NCI-H345 (cell line): Measurements from ENCODE around the gene GSTT4.
"Not testable (repeated sequence)": the region's sequence is repeated elsewhere in the genome, so short reads cannot be mapped to it uniquely, and the experiment has no call there.

Experiments
- DNase-seq: peaks from one replicate; lab custom pipeline; 2025; lab: John Stamatoyannopoulos, UW

Gene GSTT4

DNA sequence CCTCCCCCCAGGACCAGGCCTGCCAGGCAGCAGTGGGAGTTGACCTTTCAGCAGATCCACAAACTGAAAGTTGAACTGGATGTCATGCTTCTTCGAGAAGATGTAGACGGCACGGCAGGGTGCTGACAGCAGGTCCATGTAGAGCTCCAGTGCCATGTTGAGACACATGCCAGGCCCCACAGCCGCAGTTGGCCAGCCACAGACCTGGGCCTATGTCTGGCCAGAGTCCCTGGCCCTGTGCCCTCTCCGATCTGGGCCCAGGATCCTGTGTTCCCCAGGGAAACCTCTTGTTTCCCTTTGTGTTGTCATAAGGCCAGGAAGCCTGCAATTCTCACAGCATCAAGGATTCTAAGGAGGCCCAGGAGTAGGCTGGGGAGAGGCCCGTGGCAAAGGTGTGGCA lies at the start of gene GSTT4:
TSS of gene GSTT4 (minus strand) at position 253 of the 400 bp plus-strand sequence. CDS start at position 156, 97 bp downstream.
- DNase-seq, result no peak

DNA sequence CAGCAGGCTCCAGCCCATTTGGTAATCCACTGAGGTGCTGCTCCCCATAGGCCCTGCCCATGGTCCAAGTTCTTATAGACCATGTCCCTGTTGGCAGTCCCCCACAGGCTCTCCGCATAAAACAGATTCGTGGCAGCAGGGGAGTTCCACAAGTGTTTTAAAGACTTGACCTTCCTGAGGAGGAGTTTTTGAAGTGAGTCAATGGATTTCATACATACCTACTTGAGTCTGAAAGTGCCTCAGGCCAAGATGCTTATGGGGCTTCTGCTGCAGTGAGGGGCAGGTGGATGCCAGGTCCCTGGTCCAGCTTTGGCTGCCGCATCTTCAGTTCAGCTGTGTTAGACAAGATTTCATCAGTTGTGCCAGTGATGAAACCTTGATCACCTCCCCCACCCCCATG lies 49.1 kb upstream of the GSTT4 start:
- no peak for DNase-seq

DNA sequence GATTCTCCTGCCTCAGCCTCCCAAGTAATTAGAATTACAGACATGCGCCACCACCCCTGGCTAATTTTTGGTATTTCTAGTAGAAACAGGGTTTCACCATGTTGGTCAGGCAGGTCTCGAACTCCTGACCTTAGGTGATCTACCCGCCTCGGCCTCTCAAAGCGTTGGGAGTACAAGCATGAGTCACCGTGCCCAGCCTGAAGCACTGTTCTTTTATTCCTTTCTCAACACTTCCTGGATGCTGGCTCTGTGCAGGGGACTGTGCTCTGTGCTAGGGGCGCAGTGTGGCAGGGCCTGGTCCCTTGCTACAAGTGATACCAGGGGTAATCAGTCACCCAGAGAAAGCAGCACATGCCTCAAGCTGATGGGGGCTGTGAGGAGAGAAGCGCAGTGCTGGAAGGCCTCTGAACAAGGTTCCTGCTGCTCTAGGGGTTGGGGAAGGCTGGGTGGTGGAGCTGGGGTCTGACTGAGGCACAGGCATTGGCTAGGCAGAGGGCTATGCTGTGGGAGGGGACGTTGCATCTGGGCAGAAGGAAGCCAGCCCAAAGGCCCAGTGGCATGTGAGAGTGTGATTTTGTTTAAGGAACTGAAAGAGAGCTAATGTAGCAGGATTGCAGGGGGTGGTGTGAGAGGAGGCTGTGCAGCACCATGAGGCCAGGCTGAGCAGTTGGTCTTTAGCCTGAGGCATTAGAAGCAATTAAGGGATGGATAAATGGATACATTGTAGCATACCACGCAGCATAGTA lies 48.4 kb upstream of the GSTT4 start:
- no peak for DNase-seq

DNA sequence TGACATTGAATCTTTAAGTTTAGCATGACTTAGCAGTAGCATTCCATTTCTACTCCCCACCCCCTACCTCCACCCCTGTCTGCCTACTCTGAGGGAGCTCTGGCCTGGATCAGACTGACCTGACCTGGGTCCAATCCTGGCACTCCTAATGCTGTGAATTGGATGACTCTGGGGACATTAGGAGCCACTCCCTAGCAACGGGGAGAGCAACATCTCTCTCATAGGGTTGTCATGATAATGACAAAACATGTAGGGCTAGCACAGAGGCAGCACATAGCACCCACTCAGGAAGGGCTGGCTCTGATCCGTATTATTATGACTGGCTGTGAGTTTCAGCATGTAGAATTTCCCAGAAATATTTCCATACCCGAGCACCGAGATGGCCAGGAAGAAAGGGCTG lies 46.3 kb upstream of the GSTT4 start:
- DNase-seq, result no peak

DNA sequence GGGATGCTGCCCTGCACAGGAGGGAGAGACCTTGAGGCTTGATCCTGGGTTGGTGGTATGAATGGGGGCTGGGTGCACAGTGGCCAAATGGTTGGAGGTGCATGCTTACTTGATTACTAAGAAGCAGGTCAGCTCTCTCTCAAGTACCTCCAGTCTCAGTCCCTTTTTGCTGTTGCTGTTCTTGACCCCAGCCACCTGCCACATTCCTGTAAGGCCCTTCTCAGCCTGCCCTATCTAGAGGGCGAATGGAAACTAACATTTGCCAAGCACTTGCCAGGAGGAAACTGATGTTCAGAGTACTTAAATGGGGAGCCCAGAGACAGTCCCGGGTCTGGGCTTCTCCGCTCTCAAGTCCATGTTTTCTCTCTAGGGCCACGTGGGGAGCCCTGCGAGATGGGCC lies 45.8 kb upstream of the GSTT4 start:
- DNase-seq, result no peak

DNA sequence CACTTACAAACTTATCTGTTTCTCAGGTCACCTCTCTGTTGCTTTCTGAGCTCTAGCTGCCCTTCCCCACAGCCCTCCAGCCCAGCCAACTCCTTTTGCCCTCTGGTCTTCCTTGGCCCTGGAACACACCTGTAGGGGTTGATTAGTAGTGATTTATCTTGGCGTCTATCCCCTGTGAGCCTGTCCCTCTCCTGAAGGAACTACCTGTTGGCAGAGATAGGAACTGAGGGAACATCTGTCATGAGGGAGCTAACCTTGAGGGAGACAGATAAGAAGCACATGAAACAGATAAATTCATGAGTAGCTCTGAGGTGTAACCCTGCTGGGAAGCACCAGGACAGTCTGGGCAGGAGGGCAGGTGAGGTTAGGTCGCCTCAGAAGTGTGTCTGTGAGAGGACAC lies 44.7 kb upstream of the GSTT4 start:
- no peak for DNase-seq

DNA sequence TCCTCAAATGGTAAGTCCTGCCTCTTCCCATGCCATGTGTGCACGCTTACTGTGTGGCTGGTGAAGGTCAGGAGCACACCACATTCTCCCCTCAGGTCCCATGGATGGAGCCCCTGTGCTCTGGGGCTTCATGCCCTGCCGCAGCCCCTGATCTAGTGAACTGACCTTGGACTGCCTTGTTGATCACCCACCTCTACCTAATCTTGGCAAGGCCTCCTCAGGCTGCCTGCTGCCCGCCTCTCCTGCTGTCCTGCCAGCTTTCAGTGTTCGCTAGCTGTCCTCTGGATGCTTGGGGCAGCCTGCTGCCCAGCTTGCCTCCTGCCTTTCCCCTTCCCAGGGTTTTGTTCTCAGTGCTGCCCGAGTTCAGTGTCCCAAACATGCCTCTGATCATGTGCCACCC lies 44.0 kb upstream of the GSTT4 start:
- DNase-seq, result no peak

DNA sequence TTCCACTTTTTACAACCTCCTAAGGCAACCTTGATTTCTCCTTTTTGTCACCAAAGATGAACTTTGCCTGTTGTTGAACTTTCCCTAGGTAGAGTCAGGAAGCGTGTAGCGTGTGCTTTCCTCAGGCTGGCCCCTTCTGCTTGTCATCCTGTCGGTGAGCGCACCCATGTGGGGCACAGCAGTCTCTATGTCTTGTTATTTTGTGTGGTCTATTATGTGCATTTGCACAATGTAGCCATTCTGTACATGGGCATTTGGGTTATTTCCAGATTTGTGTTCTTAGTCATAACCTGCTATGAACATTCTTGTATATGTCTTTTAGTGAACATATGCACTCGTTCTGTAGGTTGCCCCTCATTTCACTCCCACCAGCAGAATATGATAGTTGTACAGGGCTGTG lies 40.8 kb upstream of the GSTT4 start:
- DNase-seq, result no peak

DNA sequence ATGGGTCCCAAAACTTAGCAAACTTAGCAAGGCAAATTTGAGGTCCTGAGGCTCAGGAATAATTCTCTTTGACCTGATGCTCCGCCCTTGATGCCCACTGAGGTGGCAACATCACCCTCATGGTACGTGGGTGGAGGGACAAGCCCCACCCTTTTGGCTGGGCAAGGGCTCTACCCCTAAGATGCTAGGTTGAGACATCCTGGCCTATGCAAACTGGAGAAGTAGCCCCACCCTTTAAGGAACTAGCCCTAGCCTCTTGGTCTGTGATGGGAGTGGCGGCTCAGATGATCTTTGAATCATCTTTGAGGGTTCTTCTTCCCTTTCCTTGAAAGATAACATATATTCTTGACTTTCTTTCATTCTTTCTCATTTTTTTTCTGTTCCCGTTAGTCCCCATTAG lies 38.7 kb upstream of the GSTT4 start:
- no peak for DNase-seq

DNA sequence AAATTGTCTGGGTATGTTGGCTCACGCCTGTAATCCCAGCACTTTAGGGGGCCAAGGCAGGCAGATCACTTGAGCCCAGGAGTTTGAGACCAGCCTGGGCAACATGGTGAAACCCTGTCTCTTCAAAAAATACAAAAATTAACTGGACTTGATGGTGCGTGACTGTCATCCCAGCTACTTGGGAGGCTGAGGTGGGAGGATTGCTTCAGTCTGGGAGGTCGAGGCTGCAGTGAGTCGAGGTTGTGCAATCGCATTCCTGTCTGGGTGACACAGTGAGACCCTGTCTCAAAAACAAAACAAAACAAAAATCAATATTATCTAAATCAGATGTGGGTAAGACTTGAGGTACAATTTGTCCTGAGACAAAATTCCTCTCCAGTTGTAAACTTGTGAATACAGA lies 38.2 kb upstream of the GSTT4 start:
- not testable (repeated sequence) for DNase-seq

DNA sequence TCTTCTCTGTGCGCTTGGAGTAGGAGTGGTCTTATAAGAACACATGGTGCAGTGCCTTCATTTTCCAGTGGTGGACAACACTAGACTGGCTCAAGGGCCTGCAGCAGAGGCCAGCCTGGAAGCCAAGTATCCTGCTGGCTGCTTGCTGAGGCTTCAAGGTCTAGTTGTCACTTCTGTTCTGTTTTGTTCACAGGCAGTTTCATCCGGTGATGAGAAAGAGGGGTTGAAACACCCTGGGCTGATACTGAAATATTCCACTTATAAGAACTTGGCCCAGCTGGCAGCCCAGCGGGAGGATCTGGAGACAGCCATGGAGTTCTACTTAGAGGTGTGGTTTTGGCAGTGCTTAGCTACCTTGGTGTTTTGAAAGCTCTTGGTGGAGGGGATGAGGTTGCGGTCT lies 35.7 kb upstream of the GSTT4 start:
- no peak for DNase-seq

DNA sequence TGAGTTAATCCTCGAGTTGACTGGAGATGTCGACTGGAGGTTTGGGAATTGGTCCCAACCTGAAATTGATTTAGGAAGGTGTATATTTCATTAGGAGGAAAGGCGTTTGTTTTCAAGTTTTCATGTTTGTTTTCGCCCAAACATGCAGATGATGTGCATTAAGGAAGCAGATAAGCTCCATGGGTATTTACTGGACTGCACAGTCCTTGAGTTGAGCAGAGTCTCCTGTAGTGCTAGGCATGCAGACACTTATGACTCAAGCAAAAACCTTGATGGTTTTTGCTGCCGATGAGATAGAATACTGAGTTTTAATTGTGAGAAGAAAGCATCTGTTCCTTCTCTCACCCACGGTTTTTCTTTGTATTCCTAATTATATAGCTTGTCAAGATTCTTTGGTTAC lies 33.8 kb upstream of the GSTT4 start:
- DNase-seq, result no peak

DNA sequence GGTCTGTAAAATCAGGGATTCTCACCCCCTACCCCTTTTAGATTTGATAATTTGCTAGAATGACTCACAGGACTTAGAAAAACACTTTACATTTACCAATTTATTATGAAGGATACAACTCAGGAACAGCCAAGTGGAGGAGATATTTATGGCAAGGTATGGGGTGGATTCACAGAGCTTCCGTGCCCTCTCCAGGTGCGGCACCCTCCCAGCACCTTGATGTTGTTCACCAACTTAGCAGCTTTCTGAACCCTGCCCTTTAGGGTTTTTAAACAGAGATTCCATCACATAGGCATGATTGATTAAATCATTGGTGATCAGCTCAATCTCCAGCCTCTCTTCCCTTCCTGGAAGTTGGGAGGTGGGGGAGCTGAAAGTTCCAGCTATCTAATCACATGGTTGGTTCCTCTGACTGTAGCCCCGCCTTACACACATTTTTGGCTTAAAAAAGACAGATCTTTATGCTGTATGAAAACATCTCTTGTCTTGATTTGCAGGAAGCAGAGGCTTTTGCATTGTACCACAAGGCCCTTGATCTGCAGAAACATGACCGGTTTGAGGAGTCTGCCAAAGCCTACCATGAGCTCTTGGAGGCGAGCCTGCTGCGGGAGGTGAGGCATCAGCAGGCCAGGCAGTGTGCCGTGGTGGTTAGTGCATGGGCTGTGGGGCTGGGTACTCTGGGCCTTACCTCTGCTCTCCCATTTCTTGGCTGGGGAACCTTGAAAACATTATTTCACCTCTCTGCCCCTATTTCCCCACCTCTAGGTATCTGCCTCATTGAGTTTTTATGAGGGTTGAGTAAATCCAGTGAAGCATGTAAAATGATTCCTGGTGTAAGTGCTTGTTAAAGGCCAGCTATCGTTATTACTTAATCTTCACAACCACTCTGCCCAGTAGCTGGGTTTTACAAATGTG lies 32.9 kb upstream of the GSTT4 start:
- DNase-seq, result no peak

DNA sequence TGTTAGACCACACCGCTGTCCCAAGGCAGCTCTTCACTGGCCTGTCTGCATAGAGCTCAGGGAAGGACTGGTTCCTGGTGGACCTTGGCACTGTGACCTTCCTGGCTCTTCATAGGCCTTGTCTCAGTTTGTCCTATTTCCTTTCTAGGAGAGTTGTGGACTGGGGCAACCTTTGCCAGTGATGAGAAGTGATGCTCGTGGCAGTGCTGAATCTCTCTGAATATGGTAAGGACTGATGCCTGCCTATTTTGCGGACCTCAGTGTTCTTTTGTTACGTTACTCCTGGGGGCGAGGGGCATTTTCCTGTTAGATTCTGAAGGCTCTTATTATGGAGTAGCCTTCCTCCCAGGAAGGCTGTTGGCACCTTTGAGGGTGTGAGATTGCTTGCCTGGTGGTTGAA lies 30.0 kb upstream of the GSTT4 start:
- no peak for DNase-seq

DNA sequence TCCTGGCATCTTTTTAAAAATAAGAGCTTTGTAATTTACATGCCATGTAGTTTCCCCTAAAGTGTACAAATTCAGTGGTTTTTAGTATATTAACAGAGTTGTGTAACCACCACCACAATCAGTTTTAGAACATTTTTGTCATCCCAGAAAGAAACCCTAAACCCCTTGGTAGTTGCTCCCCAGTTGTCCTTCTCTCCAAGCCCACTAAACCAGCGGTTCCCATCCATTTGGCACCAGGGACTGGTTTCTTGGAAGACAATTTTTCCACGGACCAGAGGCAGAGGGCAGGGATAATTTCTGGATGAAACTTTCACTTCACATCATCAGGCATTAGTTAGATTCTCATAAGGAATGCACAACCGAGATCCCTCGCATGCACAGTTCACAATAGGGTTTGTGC lies 28.5 kb upstream of the GSTT4 start:
- DNase-seq, result no peak

DNA sequence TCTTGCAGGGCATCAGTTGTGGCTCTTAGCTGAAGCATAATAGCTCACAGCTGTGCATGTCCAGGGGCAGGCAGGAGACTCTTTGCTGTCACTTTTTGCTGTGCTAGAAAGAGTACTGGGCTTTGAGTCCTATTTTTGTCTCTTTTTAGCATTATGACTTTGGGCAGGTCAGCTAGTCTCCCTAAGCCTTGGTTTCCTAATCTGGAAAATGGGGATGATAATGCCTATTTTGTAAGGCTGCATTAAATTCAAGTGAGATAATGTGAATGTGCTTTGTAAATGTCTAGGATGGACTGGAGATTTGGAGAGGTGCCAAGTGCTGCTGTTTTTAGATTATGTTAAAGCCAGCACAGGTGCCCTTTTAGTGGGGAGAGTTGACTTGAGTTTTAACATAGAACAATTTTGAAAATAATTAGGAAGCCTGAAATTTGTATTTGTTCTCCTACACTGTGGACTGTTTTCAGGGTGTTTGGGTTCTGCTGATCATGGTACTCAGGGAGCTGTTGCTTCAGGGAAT lies 25.0 kb upstream of the GSTT4 start:
- peak; percentile 2 for DNase-seq

DNA sequence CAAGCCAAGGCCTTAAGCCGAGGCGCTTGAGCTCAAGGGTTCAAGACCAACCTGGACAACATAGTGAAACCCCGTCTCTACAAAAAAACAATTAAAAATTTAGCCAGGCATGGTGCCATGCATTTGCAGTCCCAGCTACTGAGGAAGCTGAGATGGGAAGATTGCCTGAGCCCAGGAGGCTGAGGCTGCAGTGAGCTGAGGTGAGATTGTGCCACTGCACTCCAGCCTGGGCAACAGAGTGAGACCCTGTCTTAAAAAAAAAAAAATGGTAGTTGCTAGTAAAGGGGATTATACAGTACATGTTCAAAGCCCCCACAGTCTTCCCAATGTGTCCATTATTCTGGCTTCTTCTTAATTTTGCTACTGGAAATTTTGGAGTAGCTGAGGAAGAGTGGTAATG lies 24.1 kb upstream of the GSTT4 start:
- no peak for DNase-seq

DNA sequence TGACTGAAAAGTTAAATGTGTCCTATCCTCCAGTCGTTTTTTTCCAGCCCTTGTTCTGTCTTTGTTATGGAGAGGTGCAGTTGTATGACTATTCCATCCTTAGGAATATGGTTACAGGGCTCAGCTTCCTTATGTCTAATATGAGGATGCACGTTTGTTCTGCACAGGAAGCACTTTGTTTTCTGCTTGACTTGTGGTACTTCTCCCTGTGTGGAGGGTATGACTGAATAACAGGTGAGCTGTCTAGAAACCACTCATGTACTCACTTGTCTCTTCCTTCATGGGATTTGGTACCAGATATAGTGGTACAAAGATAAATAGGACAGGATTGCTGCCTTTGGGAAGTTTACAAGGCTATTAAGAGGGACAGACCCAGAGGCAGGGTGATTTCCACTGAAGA lies 23.3 kb upstream of the GSTT4 start:
- DNase-seq, result no peak

DNA sequence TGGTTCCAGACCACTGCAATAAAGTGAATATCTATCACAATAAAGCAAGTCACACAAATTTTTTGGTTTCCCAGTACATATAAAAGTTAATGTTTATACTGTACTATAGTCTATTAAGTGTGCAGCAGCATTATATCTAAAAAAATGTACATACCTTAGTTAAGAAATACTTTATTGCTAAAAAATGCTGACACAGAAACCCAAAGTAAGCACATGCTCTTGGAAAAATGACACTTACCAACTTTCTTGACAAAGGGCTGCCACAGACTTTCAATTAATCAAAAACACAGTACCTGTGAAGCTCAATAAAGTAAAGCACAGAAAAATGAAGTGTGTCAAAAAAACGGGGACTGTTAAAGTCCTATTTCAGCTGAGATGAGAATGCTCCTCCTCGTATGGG lies 22.7 kb upstream of the GSTT4 start:
- no peak for DNase-seq

DNA sequence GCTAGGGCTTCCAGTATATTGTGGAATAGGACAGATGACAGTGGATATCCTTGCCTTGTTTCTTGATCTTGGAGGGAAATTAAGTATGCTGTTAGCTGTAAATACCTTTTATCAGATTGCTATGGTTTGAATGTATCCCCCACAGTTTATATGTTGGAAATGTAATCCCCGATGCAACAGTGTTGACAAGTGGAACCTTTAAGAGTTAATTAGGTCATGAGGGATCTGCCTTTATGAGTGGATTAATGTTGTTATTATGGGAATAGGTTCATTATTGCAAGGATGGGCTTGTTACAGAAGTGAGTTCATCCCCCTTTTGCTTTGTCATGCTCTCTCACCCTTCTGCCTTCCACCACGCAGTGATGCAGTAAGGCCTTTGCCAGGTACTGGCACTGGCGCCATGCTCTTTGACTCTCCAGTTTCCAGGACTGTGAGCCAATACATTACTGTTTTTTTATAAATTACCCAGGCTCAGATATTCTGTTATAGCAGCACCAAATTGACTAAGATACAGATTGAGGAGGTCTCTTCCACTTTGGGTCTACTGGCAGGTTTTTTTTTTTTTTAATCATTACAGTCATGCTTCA lies 22.2 kb upstream of the GSTT4 start:
- no peak for DNase-seq

DNA sequence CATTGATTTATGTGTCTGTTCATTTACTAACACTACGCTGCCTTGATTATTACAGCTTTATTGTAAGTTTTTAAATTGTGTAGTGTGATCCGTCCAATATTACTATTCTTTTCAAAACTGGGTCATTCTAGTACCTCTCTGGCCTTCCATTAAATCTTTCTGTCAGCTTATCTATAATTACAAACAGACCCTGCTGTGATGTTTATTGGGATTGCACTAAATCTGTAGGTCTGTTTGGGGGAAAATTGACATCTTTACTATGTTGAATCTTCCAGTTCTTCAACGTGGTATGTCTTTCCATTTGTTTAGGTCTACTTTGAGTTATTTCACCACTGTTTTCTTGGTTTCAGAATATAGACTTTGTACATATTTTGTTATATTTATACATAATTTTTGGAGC lies 21.5 kb upstream of the GSTT4 start:
- no peak for DNase-seq

DNA sequence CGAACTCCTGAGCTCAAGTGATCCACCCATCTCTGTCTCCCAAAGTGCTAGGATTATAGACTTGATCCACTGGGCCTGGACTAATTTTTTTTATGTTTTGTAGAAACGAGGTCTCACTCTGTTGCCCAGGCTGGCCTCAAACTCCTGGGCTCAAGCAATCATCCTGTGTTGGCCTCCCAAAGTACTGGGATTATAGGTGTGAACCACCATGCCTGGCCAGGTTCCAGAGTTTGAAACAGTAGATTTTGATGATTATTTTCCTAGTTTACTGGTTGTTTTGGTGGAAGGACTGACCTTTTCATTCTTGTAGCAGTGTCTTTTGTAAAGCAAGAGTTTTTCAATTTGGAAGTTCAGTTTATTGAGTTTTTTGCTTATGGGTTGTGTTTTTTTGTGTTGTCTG lies 20.8 kb upstream of the GSTT4 start:
- no peak for DNase-seq

DNA sequence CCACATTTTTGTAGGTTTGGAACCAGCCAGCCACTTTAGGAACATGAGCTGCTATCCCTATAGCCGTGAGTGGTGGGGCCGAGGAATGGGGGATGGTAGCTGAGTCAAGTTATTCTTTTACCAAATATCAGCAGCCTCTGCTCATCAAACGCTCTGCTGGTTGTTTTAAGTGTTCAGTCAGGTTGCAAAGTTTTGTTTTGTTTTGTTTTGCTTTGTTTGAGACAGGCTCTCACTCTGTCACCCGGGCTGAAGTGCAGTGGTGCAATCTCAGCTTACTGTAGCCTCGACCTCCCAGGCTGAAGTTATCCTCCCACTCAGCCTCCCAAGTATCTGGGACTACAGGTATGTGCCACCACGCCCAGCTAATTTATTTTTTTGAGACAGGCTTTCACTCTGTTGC lies 20.2 kb upstream of the GSTT4 start:
- DNase-seq, result no peak
